Measurements from ENCODE around the gene SHISA7. TPM values are rescaled to one million over a fixed set of nuclear protein-coding genes. Genes with fewer than 3 reads are reported as not detected.

SHISA7 gene
- total RNA-seq, 1 experiment from 2014 or later: not detected

DNA sequence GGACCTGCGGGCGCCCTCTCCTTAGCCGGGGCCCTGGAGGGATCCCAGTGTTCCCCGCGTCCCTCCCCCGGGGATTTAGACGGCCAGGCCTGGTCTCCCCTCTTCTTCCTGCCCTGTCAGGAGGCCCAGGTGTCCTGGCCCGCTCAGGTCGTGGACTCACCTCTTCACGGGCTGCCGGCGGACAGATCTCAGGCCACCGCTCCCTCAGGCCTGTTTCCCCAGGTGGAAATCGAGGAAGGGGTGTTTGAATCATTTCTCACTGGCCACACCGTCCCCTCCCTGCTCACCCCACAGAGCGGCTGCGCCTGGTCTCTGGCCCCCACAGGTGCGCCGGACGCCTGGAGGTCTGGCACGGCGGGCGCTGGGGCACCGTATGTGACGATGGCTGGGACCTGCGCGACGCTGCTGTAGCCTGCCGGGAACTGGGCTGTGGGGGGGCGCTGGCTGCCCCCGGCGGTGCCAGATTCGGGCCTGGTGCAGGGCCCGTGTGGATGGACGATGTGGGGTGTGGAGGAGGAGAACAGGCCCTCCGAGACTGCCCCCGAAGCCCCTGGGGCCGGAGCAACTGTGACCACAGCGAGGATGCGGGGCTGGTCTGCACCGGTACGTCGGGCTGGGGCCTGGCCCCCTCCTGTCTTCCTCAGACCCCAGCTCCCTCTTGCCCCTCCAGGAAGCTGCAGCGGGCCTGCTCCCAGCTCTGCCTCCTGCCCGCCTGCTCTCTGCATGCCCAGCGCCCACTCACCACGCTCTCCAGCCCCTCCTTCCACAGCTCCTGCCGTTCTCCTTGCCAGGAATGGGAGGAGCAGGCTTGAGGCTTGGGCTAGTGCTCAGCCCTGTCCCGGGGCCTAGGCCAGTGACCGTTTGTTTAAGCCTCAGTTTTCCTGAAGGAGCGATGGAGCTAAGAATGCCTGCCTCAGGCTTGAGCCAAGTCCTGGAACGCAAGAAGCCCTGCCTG, 47.7 kb upstream of the SHISA7 start:
- ChIA-PET POLR2A (interaction anchor here (1.6 kb wide), 1 partner anchor 14 kb away, joined by 11 read pairs; the partner anchor contains the start of gene ZNF628), CTCF (interaction anchor here (0.7 to 0.9 kb wide), 2 partner anchors 29 to 136 kb away, joined by 3 to 6 read pairs; partner anchors contain the start of gene ISOC2)
- Mint-ChIP-seq H3K36me3 (ENCODE audit: insufficient read depth, unreplicated experiment) (peaks cover 24% of the 10 kb centered on the region), H3K27ac (ENCODE audit: unreplicated experiment) (no peak overlapping the region), H3K9me3 (ENCODE audit: unreplicated experiment) (no peaks in the 10 kb centered on the region), H3K27me3 (ENCODE audit: insufficient read depth, unreplicated experiment) (no peaks in the 10 kb centered on the region), H3K4me1 (ENCODE audit: low read depth, unreplicated experiment) (peaks cover 14% of the 10 kb centered on the region), H3K4me3 (ENCODE audit: unreplicated experiment) (no peak overlapping the region)
- no peaks in the 10 kb centered on the region for H3K27me3 ChIP-seq (replicated peaks; ENCODE audit: control insufficient read depth, insufficient read depth, low read length)
- no peak for TF ChIP-seq CTCF (IDR thresholded peaks at IDR 0.05; ENCODE audit: insufficient read depth in 1 of 2, low read depth in 1 of 2, low read length in 1 of 2, severe bottlenecking in 1 of 2, unreplicated experiment in 1 of 2)
- no peaks in the 10 kb centered on the region for H3K36me3 ChIP-seq (ENCODE audit: control insufficient read depth, insufficient read depth, low read length)
- DNase-seq: no peak
- H3K4me1 ChIP-seq: peaks cover 7% of the 10 kb centered on the region; the same call in 1 of the 2 replicates
- no TSS peak for BruUV-seq (replicated peaks)
- no peaks in the 10 kb centered on the region for H3K9me3 ChIP-seq
- intact Hi-C loops (cut with micrococcal nuclease; ENCODE audit: unreplicated experiment): no loop called here
- H3K4me3 ChIP-seq (ENCODE audit: low read depth, low read length): no peak overlapping the region

GRCh38 chr19:55489711-55490477, 46.8 kb upstream of the SHISA7 start:
- Mint-ChIP-seq H3K27me3 (ENCODE audit: insufficient read depth, unreplicated experiment) (no peaks in the 10 kb centered on the region), H3K9me3 (ENCODE audit: unreplicated experiment) (no peaks in the 10 kb centered on the region), H3K4me3 (ENCODE audit: unreplicated experiment) (no peak overlapping the region), H3K4me1 (ENCODE audit: low read depth, unreplicated experiment) (peaks cover 15% of the 10 kb centered on the region), H3K36me3 (ENCODE audit: insufficient read depth, unreplicated experiment) (peaks cover 32% of the 10 kb centered on the region), H3K27ac (ENCODE audit: unreplicated experiment) (no peak overlapping the region)
- Histone ChIP-seq H3K9me3 (no peaks in the 10 kb centered on the region), H3K27me3 (replicated peaks; ENCODE audit: control insufficient read depth, insufficient read depth, low read length) (no peaks in the 10 kb centered on the region), H3K4me1 (peaks cover 7% of the 10 kb centered on the region; the same call in 1 of the 2 replicates), H3K4me3 (ENCODE audit: low read depth, low read length) (no peak overlapping the region), H3K36me3 (ENCODE audit: control insufficient read depth, insufficient read depth, low read length) (no peaks in the 10 kb centered on the region)
- ChIA-PET POLR2A (interaction anchor here (1.0 to 1.6 kb wide), 2 partner anchors 13 to 115 kb away, joined by 3 to 11 read pairs; partner anchors contain the start of genes ZNF628 and ZNF865), CTCF (interaction anchor here (0.7 kb wide), 2 partner anchors 136 to 150 kb away, joined by 3 to 6 read pairs; partner anchors contain the start of gene KMT5C)
- no peak for DNase-seq
- intact Hi-C loops (cut with micrococcal nuclease; ENCODE audit: unreplicated experiment): no loop called here
- no TSS peak for BruUV-seq (replicated peaks)
- TF ChIP-seq CTCF (IDR thresholded peaks at IDR 0.05; ENCODE audit: insufficient read depth in 1 of 2, low read depth in 1 of 2, low read length in 1 of 2, severe bottlenecking in 1 of 2, unreplicated experiment in 1 of 2): no peak
